ENCODE measurements around the gene TTC4.

TTC4 gene

GRCh38 chr1:54686155-54686554 lies 29.5 kb upstream of the TTC4 start:
- H2BK120ac ChIP-seq (ENCODE audit: low read depth, low read length) = no peak overlapping the region
- no peak overlapping the region for H2AK5ac ChIP-seq (ENCODE audit: low read length)
- H3K9ac ChIP-seq (ENCODE audit: low read length) = no peak overlapping the region
- H3K18ac ChIP-seq (ENCODE audit: low read length) = no peak overlapping the region
- no peak overlapping the region for H3K56ac ChIP-seq (ENCODE audit: low read length)
- no peak overlapping the region for H3K23ac ChIP-seq (ENCODE audit: low read length)
- no peak overlapping the region for H4K8ac ChIP-seq (ENCODE audit: low read depth, low read length)
- no peak for DNase-seq
- H2BK5ac ChIP-seq (ENCODE audit: low read length) = no peak overlapping the region
- no peaks in the 10 kb centered on the region for H3K79me1 ChIP-seq (ENCODE audit: low read length)
- no peak overlapping the region for H3K27ac ChIP-seq (ENCODE audit: low read depth, low read length)
- no peak overlapping the region for H3K4me2 ChIP-seq (ENCODE audit: low read length)
- H3K4me1 ChIP-seq (ENCODE audit: control insufficient read depth, low read depth, low read length) = no peaks in the 10 kb centered on the region
- no CpG with 5 or more reads among the region's 11 CpGs for WGBS (ENCODE audit: extremely low coverage, insufficient coverage, low lambda C conversion rate)
- no peak overlapping the region for H3K4ac ChIP-seq (ENCODE audit: low read depth, low read length)
- no peaks in the 10 kb centered on the region for H3K27me3 ChIP-seq (ENCODE audit: insufficient read depth, low read length, poor library complexity)
- H3K79me2 ChIP-seq (ENCODE audit: control insufficient read depth, insufficient read depth, low read length) = no peaks in the 10 kb centered on the region
- no peak overlapping the region for H3K4me3 ChIP-seq (ENCODE audit: low read length)
- no peaks in the 10 kb centered on the region for H3K36me3 ChIP-seq (ENCODE audit: control insufficient read depth, insufficient read depth, low read length)
- H4K5ac ChIP-seq (ENCODE audit: low read length) = no peak overlapping the region
- no peak overlapping the region for H2BK15ac ChIP-seq (replicated peaks; ENCODE audit: low read depth)

GRCh38 chr1:54694771-54695170 lies 20.9 kb upstream of the TTC4 start:
- Histone ChIP-seq H3K4me3 (ENCODE audit: low read length) (no peak overlapping the region), H2BK15ac (replicated peaks; ENCODE audit: low read depth) (no peak overlapping the region), H3K36me3 (ENCODE audit: control insufficient read depth, insufficient read depth, low read length) (no peaks in the 10 kb centered on the region), H3K9ac (ENCODE audit: low read length) (no peak overlapping the region), H3K4me1 (ENCODE audit: control insufficient read depth, low read depth, low read length) (no peaks in the 10 kb centered on the region), H3K79me1 (ENCODE audit: low read length) (no peaks in the 10 kb centered on the region), H3K4ac (ENCODE audit: low read depth, low read length) (no peak overlapping the region), H3K23ac (ENCODE audit: low read length) (no peak overlapping the region), H4K5ac (ENCODE audit: low read length) (no peak overlapping the region), H3K27me3 (ENCODE audit: insufficient read depth, low read length, poor library complexity) (no peaks in the 10 kb centered on the region), H2BK120ac (ENCODE audit: low read depth, low read length) (no peak overlapping the region), H4K8ac (ENCODE audit: low read depth, low read length) (no peak overlapping the region), H3K4me2 (ENCODE audit: low read length) (no peak overlapping the region), H3K27ac (ENCODE audit: low read depth, low read length) (no peak overlapping the region), H3K79me2 (ENCODE audit: control insufficient read depth, insufficient read depth, low read length) (no peaks in the 10 kb centered on the region), H3K56ac (ENCODE audit: low read length) (no peak overlapping the region), H2AK5ac (ENCODE audit: low read length) (no peak overlapping the region), H2BK5ac (ENCODE audit: low read length) (no peak overlapping the region), H3K18ac (ENCODE audit: low read length) (no peak overlapping the region)
- WGBS (ENCODE audit: extremely low coverage, insufficient coverage, low lambda C conversion rate) = no CpG with 5 or more reads among the region's 8 CpGs
- DNase-seq = no peak

GRCh38 chr1:54695221-54695620 lies 20.4 kb upstream of the TTC4 start:
- no peaks in the 10 kb centered on the region for H3K4me1 ChIP-seq (ENCODE audit: control insufficient read depth, low read depth, low read length)
- H3K18ac ChIP-seq (ENCODE audit: low read length) = no peak overlapping the region
- H3K27ac ChIP-seq (ENCODE audit: low read depth, low read length) = no peak overlapping the region
- no peak for DNase-seq
- no peaks in the 10 kb centered on the region for H3K36me3 ChIP-seq (ENCODE audit: control insufficient read depth, insufficient read depth, low read length)
- no peak overlapping the region for H2BK120ac ChIP-seq (ENCODE audit: low read depth, low read length)
- H3K79me1 ChIP-seq (ENCODE audit: low read length) = no peaks in the 10 kb centered on the region
- H4K8ac ChIP-seq (ENCODE audit: low read depth, low read length) = no peak overlapping the region
- H3K4me2 ChIP-seq (ENCODE audit: low read length) = no peak overlapping the region
- no CpG with 5 or more reads among the region's 15 CpGs for WGBS (ENCODE audit: extremely low coverage, insufficient coverage, low lambda C conversion rate)
- H3K79me2 ChIP-seq (ENCODE audit: control insufficient read depth, insufficient read depth, low read length) = no peaks in the 10 kb centered on the region
- H3K4ac ChIP-seq (ENCODE audit: low read depth, low read length) = no peak overlapping the region
- H4K5ac ChIP-seq (ENCODE audit: low read length) = no peak overlapping the region
- H2AK5ac ChIP-seq (ENCODE audit: low read length) = no peak overlapping the region
- no peak overlapping the region for H2BK5ac ChIP-seq (ENCODE audit: low read length)
- no peak overlapping the region for H3K23ac ChIP-seq (ENCODE audit: low read length)
- no peak overlapping the region for H3K4me3 ChIP-seq (ENCODE audit: low read length)
- H3K56ac ChIP-seq (ENCODE audit: low read length) = no peak overlapping the region
- H3K9ac ChIP-seq (ENCODE audit: low read length) = no peak overlapping the region
- H2BK15ac ChIP-seq (replicated peaks; ENCODE audit: low read depth) = no peak overlapping the region
- no peaks in the 10 kb centered on the region for H3K27me3 ChIP-seq (ENCODE audit: insufficient read depth, low read length, poor library complexity)

- Histone ChIP-seq H3K18ac (ENCODE audit: low read length) (no peak overlapping the region), H2BK120ac (ENCODE audit: low read depth, low read length) (no peak overlapping the region), H2BK5ac (ENCODE audit: low read length) (no peak overlapping the region), H3K79me2 (ENCODE audit: control insufficient read depth, insufficient read depth, low read length) (no peaks in the 10 kb centered on the region), H2AK5ac (ENCODE audit: low read length) (no peak overlapping the region), H3K23ac (ENCODE audit: low read length) (no peak overlapping the region), H3K4ac (ENCODE audit: low read depth, low read length) (no peak overlapping the region), H3K4me1 (ENCODE audit: control insufficient read depth, low read depth, low read length) (no peaks in the 10 kb centered on the region), H3K9ac (ENCODE audit: low read length) (no peak overlapping the region), H3K27ac (ENCODE audit: low read depth, low read length) (no peak overlapping the region), H2BK15ac (replicated peaks; ENCODE audit: low read depth) (no peak overlapping the region), H3K4me3 (ENCODE audit: low read length) (no peak overlapping the region), H3K79me1 (ENCODE audit: low read length) (no peaks in the 10 kb centered on the region), H3K27me3 (ENCODE audit: insufficient read depth, low read length, poor library complexity) (no peaks in the 10 kb centered on the region), H4K8ac (ENCODE audit: low read depth, low read length) (no peak overlapping the region), H3K4me2 (ENCODE audit: low read length) (no peak overlapping the region), H4K5ac (ENCODE audit: low read length) (no peak overlapping the region), H3K56ac (ENCODE audit: low read length) (no peak overlapping the region), H3K36me3 (ENCODE audit: control insufficient read depth, insufficient read depth, low read length) (no peaks in the 10 kb centered on the region)
- WGBS (ENCODE audit: extremely low coverage, insufficient coverage, low lambda C conversion rate) = no CpG with 5 or more reads among the region's 1 CpG
- DNase-seq = no peak
These were observed 19.9 kb upstream of the TTC4 start for GRCh38 chr1:54695764-54696163.

- 100% methylated on average over 1 of the region's 3 CpGs for WGBS (ENCODE audit: extremely low coverage, insufficient coverage, low lambda C conversion rate)
- H4K8ac ChIP-seq (ENCODE audit: low read depth, low read length) = no peak overlapping the region
- no peak for DNase-seq
These were observed 19.4 kb upstream of the TTC4 start for GRCh38 chr1:54696262-54696661.

GRCh38 chr1:54697896-54698295 lies 17.8 kb upstream of the TTC4 start:
- Histone ChIP-seq H3K27me3 (ENCODE audit: insufficient read depth, low read length, poor library complexity) (no peaks in the 10 kb centered on the region), H3K18ac (ENCODE audit: low read length) (no peak overlapping the region), H3K4me2 (ENCODE audit: low read length) (no peak overlapping the region), H3K4me3 (ENCODE audit: low read length) (no peak overlapping the region), H4K8ac (ENCODE audit: low read depth, low read length) (no peak overlapping the region), H3K79me2 (ENCODE audit: control insufficient read depth, insufficient read depth, low read length) (no peaks in the 10 kb centered on the region), H4K5ac (ENCODE audit: low read length) (no peak overlapping the region), H2BK5ac (ENCODE audit: low read length) (no peak overlapping the region), H3K79me1 (ENCODE audit: low read length) (no peaks in the 10 kb centered on the region), H3K56ac (ENCODE audit: low read length) (no peak overlapping the region), H3K4ac (ENCODE audit: low read depth, low read length) (no peak overlapping the region), H2BK15ac (replicated peaks; ENCODE audit: low read depth) (no peak overlapping the region), H2AK5ac (ENCODE audit: low read length) (no peak overlapping the region), H3K36me3 (ENCODE audit: control insufficient read depth, insufficient read depth, low read length) (no peaks in the 10 kb centered on the region), H3K23ac (ENCODE audit: low read length) (no peak overlapping the region), H2BK120ac (ENCODE audit: low read depth, low read length) (no peak overlapping the region), H3K4me1 (ENCODE audit: control insufficient read depth, low read depth, low read length) (no peaks in the 10 kb centered on the region), H3K27ac (ENCODE audit: low read depth, low read length) (no peak overlapping the region), H3K9ac (ENCODE audit: low read length) (no peak overlapping the region)
- no CpG with 5 or more reads among the region's 6 CpGs for WGBS (ENCODE audit: extremely low coverage, insufficient coverage, low lambda C conversion rate)
- no peak for DNase-seq

More at GRCh38 chr1:54696262-54696661, 19.4 kb upstream of the TTC4 start:
- H3K56ac ChIP-seq (ENCODE audit: low read length) = no peak overlapping the region
- H3K23ac ChIP-seq (ENCODE audit: low read length) = no peak overlapping the region
- H3K36me3 ChIP-seq (ENCODE audit: control insufficient read depth, insufficient read depth, low read length) = no peaks in the 10 kb centered on the region
- no peaks in the 10 kb centered on the region for H3K79me1 ChIP-seq (ENCODE audit: low read length)
- H3K4me3 ChIP-seq (ENCODE audit: low read length) = no peak overlapping the region
- H3K4me1 ChIP-seq (ENCODE audit: control insufficient read depth, low read depth, low read length) = no peaks in the 10 kb centered on the region
- H3K4ac ChIP-seq (ENCODE audit: low read depth, low read length) = no peak overlapping the region
- no peak overlapping the region for H2BK5ac ChIP-seq (ENCODE audit: low read length)
- H3K27ac ChIP-seq (ENCODE audit: low read depth, low read length) = no peak overlapping the region
- no peaks in the 10 kb centered on the region for H3K27me3 ChIP-seq (ENCODE audit: insufficient read depth, low read length, poor library complexity)
- H3K9ac ChIP-seq (ENCODE audit: low read length) = no peak overlapping the region
- no peak overlapping the region for H2BK120ac ChIP-seq (ENCODE audit: low read depth, low read length)
- H3K18ac ChIP-seq (ENCODE audit: low read length) = no peak overlapping the region
- no peak overlapping the region for H3K4me2 ChIP-seq (ENCODE audit: low read length)
- no peaks in the 10 kb centered on the region for H3K79me2 ChIP-seq (ENCODE audit: control insufficient read depth, insufficient read depth, low read length)
- H2AK5ac ChIP-seq (ENCODE audit: low read length) = no peak overlapping the region
- H2BK15ac ChIP-seq (replicated peaks; ENCODE audit: low read depth) = no peak overlapping the region
- no peak overlapping the region for H4K5ac ChIP-seq (ENCODE audit: low read length)

Measured in mesendoderm (in vitro differentiated cells).